ENCODE data around the gene DTX3.

The DTX3 gene

DNA sequence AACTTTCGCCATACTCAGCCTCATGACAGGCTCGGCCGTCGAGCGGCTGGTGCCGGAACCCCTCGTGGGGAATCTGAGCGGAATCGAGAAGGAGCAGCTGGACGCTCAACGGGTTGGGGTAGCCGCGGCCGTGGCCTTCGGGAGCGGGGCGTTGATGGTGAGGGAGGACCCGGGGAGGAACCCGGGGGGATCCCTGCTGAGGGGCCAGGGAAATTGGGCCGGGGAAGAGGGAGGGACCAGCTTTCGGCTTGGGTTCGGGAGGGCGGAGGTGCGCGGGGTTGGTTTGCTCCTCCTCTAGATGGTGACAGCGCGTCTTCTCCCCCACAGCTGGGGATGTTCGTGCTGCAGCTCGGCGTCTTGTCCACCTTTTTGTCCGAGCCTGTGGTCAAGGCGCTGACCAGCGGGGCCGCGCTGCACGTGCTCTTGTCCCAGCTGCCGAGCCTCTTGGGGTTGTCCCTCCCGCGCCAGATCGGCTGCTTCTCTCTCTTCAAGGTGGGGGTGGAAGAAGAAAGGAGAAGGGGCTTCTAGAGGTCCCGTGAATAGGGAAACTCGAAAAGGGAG lies 16.4 kb downstream of the DTX3 start:
- peak; percentile 40 for DNase-seq

- peak; percentile 92 for DNase-seq
Observed at GRCh38 chr12:57621497-57622292, 17.1 kb downstream of the DTX3 start.

- peak; percentile 28 for DNase-seq
Observed at GRCh38 chr12:57622293-57623245, 17.9 kb downstream of the DTX3 start.

GRCh38 chr12:57623385-57623784 lies 18.8 kb downstream of the DTX3 start:
- no peak for DNase-seq

GRCh38 chr12:57623811-57624390 lies 19.3 kb downstream of the DTX3 start:
- peak; percentile 20 for DNase-seq

DNA sequence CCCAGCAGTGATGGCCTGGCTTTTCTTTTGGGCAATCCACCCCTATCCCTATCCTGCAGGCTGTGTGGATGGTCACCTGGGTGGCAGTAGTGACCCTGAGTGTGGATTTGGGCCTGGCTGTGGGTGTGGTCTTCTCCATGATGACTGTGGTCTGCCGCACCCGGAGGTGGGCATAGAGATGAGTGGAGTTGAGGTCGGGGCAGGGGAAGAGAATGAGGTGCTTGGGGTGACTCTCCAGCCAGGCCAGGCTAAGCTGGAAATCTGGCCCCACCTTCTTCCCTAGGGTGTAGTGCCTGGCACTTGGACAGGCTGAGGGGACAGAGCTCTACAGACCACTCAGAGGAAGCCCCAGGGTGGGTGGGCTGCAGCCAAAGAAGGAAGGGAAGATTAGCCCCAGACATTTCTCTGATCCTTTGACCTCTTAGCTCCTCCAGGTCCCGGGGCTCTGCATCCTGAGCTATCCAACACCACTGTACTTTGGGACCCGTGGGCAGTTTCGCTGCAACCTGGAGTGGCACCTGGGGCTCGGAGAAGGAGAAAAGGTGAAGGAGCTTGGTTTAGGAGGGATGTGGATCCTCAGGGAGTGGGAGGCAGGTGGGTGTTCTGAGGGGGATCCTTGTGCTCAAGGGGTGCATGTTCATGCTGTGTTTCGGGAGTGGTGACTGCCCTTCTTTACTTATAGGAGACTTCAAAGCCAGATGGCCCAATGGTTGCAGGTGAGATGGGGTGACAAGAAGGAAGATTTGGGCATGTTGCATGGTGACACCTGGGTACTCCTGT lies 20.0 kb downstream of the DTX3 start:
- peak; percentile 10 for DNase-seq

GRCh38 chr12:57625261-57626032 lies 20.8 kb downstream of the DTX3 start:
- peak; percentile 10 for DNase-seq

DNA sequence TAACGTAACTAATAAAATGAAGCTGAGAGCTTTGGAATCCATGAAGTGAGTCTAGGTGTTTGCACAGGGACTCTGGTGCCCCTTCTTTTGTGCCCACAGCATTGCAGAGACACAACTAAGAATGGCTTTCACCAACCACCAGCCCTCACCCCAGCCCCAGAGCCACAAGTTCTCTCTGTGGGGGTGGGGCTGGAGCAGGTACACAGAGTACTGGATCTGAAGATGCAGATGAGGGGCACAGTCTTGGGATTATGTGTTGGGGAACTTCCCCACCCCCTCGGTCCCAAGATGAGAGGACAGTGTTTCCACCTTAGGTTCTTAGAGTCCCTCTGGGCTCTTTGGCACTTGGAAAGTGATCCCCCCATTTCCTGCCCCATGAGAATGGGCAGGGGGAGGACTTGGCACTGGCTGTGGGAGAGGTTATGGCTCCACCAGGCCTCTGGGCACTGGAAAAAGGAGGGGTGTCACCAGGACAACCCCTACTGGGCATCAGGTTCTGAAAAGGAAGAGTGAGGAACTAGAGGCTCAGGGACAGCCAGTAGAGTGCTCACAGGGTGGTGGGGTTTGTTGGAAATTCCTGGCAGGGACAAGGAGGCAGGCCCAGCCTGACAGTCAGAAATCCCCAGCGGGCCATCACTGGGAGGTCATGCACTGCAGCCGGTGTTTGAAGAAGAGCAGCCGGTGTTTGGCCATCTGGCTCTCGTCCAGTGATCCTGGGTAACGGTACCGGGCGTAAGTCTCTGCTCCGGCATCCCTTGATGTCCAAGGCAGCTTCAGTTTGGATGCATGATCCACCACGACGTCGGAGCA lies 21.7 kb downstream of the DTX3 start:
- DNase-seq = peak; percentile 9

- no peak for DNase-seq
Observed at GRCh38 chr12:57626921-57627445, 22.4 kb downstream of the DTX3 start.

GRCh38 chr12:57627501-57628279 lies 23.1 kb downstream of the DTX3 start:
- DNase-seq = peak; percentile 9

GRCh38 chr12:57628280-57629191 lies 23.9 kb downstream of the DTX3 start:
- peak; percentile 5 for DNase-seq

- peak; percentile 6 for DNase-seq
Observed at GRCh38 chr12:57629897-57630471, 25.4 kb downstream of the DTX3 start.

GRCh38 chr12:57630891-57631433 lies 26.3 kb downstream of the DTX3 start:
- peak; percentile 6 for DNase-seq

- peak; percentile 15 for DNase-seq
Observed at GRCh38 chr12:57631566-57632072, 27.0 kb downstream of the DTX3 start.

DNA sequence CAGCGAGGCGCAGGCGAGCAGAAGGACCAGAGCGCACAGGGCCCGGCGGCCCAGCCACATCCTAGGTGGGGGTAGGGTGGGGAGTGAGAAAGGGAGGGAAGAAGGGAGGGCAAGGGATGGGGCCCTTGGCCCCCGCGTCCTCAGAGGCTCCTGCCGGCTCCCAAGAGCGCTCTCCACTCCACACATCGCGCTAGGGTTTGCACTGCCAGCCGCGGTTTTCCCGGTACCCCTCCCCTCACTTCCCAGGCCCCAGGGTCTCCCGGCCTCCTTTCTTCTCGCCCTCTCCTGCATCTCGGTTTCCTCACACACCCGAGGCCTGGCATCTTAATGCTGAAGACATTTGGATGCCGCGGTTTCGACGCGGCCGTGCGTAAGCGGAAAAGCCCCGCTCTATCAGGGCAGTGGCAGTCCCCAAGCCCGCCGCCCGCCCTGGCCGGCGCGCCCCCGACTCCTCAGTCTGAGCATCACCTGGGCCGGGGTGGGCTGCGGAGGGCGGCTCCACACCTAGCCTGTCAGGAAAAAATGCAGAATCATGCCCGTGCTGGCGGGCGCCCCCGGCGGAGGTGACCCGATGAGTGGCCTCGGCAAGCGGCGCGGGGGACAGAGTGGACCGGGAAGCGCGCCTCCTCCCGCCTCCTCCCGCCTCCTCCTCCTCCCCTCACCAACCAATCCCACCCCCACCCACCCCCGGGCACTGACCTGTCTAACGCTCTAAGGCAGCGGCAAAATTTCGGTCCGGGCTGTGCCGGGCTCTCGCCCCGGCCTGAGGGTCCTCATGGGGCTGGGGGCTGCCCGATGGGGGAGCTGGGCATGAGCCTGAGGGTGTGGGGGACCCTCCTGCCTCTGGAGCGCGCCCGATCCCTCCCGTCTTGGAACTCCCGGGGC lies 27.7 kb downstream of the DTX3 start:
- peak; percentile 33 for DNase-seq
